Adrenal gland (tissue), 5 donors: ENCODE measurements around the gene OSGEP.

Experiments used
- POLR2A ChIP-seq, 2 donors: fragments of 450-650 bp; IDR thresholded peaks; one replicate each; pipeline ENCODE4 v1.6.1; 2017; ENCODE audit warnings: antibody characterized with exemption in 2 of 2, mild to moderate bottlenecking in 2 of 2, moderate library complexity in 1 of 2
- TF ChIP-seq, protein P1 (sequence below), 6 experiments: fragments of 450-650 bp in 4 of 6; fragments of 200-600 bp in 2 of 6; sonication (generic) in 1 of 6; IDR thresholded peaks; 1 replicate in 5 of 6; 2 replicates in 1 of 6; pipeline versions ENCODE4 v1.5.1 to v1.8.0; 2016 to 2021; ENCODE audit warnings: antibody characterized with exemption in 6 of 6, mild to moderate bottlenecking in 2 of 6, moderate library complexity in 1 of 6
- donor health status: DM: no; HTN: no; CAD: no.

DNA sequence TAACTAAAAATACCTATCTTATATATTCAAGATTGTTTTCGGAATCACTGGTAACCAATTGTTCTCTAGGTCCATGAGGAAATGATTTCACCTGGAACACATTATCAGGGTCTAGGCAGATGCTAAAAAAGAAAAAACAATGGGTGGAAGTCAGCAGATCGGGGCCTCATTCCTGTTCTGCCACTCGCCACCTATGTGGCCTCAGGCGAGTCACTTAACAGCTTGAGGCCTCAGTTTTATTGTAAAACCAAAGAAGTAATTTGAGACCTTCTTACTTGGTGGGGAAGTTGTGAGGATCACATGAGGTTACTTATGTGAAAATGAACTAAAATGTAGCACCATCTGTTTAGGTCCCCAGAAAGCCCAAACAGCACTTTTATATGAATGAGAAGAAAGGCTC lies 44.5 kb upstream of the OSGEP start:
- TF ChIP-seq, protein P1, sequence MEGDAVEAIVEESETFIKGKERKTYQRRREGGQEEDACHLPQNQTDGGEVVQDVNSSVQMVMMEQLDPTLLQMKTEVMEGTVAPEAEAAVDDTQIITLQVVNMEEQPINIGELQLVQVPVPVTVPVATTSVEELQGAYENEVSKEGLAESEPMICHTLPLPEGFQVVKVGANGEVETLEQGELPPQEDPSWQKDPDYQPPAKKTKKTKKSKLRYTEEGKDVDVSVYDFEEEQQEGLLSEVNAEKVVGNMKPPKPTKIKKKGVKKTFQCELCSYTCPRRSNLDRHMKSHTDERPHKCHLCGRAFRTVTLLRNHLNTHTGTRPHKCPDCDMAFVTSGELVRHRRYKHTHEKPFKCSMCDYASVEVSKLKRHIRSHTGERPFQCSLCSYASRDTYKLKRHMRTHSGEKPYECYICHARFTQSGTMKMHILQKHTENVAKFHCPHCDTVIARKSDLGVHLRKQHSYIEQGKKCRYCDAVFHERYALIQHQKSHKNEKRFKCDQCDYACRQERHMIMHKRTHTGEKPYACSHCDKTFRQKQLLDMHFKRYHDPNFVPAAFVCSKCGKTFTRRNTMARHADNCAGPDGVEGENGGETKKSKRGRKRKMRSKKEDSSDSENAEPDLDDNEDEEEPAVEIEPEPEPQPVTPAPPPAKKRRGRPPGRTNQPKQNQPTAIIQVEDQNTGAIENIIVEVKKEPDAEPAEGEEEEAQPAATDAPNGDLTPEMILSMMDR (IDR thresholded peaks at IDR 0.05), result no peak
- no peak for TF ChIP-seq POLR2A (IDR thresholded peaks at IDR 0.05)
